Hematopoietic multipotent progenitor cell treated with erythropoietin and hydrocortisone succinate and interleukin-3 and kit ligand, for 8 days (in vitro differentiated cells): Measurements from ENCODE around the gene OVCA2.

Experiments used
- DNase-seq: peaks from one replicate; pipeline ENCODE4 v3.0.0-alpha.2; 2015

OVCA2 gene

GRCh38 chr17:2015314-2015713 lies 26.5 kb upstream of the OVCA2 start:
- no peak for DNase-seq

GRCh38 chr17:2016494-2016893 lies 25.3 kb upstream of the OVCA2 start:
- DNase-seq: no peak

- DNase-seq: no peak
Observed at GRCh38 chr17:2017274-2017941, 24.4 kb upstream of the OVCA2 start.

DNA sequence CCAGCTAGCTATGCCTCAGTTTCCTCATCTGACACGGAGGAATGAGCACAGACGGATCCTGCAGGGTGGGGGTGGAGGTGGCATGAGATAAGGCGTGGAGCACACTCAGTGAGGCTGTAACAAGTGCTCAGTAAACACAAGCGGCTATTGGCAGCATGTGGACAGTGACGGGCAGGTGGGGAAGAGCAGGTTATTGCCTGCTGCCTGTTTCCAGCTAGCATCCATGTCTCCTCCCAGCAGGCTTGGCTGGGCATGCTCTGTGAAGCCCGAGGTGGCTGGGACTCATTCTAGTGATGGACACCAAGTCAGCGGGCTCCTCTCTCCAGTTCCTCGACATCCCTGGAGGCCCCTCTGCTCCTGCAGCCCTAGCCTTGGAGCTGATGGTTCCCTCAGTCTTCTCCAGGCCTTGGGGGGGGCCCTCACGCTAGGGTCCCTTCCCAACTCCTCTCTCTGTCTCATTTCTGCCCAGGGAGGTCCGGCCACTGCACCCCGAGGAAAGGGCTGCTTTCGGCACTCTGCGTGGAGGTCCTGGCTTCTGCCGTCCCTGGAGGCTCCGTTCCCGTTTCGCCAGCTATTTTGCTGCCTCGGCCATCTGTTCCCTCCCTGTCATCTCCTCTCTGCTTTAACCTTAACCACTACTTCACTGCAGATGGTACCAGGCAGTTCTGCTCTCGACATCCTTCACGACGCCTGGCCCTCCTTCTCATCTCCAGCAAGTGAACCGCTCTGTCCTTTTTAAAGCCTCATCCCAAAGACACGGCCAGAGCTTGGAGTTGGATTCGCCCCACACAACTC lies 22.9 kb upstream of the OVCA2 start:
- no peak for DNase-seq

- no peak for DNase-seq
Observed at GRCh38 chr17:2019723-2020122, 22.1 kb upstream of the OVCA2 start.

GRCh38 chr17:2020721-2021120 lies 21.1 kb upstream of the OVCA2 start:
- no peak for DNase-seq

DNA sequence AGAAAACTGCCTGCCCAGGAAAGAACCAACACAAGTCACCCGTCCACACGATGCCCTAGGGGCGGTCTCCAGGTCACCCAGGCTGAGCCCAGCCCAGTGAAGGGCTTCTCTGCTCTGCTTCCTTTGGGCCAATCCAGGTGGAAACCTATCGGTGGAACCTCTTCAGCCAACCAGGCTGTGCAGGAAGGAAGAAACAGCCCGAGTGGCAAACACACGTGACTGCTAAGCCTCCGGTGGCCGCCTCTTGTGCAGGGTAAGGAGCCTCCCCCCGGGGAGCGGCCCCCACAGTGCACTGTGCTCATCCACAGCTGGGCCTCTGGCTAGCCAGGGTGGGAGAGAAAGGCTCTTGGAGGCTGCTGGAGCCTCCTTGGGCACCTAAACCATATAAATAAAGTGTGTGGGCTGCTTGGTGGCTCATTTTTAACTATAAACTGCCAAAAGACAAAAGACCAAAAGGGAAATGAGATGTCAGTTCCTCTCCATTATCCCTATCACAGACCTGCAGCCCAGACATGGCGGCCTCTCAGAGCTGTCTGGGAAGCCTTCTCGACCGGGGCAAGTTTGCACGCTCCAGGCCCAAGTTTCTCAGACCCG lies 19.1 kb upstream of the OVCA2 start:
- no peak for DNase-seq

GRCh38 chr17:2023256-2023655 lies 18.6 kb upstream of the OVCA2 start:
- DNase-seq: no peak

GRCh38 chr17:2023692-2024571 lies 17.9 kb upstream of the OVCA2 start:
- no peak for DNase-seq

DNA sequence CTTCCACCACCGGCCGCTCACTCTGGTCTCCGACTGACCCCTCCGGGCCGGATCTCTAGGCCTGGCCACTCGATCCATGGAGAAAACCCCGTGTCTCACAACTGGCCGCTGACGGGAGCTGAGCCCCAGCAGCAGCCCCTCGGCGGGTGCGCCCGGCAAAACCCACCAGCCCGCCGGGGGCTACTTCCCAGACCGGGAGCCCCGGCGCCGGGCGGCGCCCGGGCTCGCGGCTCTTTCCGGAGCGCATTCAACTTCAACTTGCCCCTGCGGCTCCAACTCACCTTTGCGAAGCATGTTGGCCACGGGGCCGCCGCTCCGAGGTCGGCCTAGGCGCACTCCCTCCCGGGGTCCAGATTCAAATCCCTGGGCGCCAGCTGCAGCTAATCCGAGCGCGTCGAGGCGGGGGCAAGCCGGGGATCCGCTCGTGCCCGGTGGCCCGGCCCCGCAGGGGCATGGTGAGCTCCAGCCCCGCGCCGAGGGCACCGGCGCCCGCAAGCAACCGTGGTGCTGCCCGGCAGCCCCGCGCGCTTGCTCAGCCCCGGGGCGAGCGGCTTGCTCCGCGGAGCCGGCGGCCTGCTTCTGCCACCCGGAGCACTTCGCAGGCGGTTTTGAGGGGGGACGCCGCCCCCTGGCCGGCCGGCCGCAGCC lies 17.1 kb upstream of the OVCA2 start:
- no peak for DNase-seq

GRCh38 chr17:2025220-2025621 lies 16.6 kb upstream of the OVCA2 start, which contains the start of gene RTN4RL1:
Gene RTN4RL1 (minus strand): TSS chr17:2025334. CDS start chr17:2024865, 469 bp downstream.
- peak; percentile 69 for DNase-seq

DNA sequence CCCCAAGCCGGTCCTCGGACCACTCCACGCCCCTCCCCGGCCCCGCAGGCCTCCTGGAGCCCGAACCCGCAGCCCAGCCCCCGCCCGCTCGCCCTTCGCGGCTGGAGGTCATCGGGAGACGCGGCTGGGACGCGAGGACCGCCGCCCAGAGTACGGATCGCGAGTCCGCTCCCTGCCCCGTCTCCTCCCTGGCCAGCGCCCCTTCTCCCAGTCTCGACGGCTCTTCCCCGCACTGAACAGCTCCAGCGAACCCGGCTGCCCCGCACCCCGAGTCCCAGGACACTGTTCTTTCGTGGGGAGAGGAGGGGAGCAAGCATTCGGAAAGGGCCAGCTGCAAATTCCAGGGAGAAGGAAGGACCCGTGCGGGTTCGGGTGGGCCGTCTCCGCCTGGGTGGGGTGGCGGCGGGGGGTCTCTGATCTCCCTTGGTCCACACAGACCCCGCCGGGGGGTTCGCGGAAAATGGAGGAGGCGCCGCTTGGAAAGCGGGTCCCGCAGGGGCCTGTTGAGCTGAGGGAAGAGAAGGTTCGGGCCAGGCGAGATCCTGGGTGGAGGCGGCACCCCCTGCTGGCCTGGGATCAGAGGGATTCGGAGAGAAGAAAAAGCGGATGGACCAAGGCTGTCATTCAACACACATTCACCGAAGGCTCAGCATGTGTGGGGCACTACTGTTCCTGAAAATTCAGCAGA lies 16.1 kb upstream of the OVCA2 start:
- DNase-seq: peak; percentile 45

- DNase-seq: peak; percentile 40
Observed at GRCh38 chr17:2027528-2028233, 14.1 kb upstream of the OVCA2 start.

DNA sequence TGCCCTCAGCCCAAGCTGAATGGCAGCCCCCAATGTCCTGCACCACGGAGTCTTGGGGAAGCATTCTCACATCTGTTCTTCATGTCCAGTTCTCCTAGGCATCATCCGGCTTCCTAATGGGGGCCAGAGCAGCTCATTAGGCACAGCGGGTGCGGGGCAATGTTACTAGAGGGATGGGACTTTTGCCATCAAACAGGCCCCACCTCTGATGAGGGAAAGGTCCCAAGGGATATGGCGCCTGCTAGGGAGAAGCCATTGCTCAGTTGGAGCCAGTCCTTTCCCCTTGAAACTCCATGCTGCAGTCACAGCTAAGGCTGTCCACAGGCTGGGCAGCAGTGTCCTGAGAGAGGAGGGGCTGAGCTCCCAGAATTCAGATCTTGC lies 13.6 kb upstream of the OVCA2 start:
- no peak for DNase-seq

- DNase-seq: no peak
Observed at GRCh38 chr17:2028737-2029136, 13.1 kb upstream of the OVCA2 start.

DNA sequence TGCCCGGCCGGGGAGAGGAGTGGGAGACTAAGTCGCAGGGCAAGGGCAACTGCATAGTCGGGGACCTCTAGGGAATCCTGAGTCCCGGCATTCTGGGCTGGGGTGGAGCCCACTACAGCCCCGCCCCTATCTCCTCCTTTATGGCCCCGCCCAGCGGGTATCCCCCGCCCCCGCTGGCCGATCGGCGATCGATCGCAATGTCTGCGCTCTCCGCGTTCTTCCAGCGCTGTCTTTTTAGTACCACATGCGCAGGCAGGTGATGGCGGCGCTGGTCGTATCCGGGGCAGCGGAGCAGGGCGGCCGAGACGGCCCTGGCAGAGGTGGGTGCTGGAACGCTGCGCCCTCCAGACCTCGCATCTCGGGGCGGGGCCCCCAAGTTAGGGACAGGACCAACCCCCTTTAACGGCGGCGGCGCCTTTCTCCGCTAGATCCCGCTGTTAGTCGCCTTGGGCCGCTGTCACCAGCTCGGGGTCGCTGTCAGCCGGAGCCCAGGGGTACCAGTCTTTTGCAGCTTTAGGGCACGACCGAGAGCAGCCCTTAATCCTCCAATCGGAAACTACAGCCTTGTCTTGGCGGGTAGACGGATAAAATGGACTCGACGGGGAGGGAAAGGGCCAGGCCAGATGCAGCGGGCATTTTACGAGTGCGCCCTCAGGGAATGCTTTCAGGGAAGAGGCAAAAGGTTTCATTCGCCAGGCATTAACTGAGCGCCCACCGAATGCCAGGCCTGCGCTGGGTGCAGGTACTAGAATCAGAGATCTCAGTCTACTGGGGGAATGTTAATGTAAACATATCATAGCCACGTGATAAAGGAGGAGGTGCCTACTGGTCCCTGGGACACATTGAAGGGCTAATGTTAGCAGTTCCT lies 11.7 kb upstream of the OVCA2 start, which contains the start of gene DPH1:
DPH1 (plus strand) TSS at position 243 of the 868 bp plus-strand sequence; CDS start at position 260, 17 bp downstream.
- peak; percentile 88 for DNase-seq

DNA sequence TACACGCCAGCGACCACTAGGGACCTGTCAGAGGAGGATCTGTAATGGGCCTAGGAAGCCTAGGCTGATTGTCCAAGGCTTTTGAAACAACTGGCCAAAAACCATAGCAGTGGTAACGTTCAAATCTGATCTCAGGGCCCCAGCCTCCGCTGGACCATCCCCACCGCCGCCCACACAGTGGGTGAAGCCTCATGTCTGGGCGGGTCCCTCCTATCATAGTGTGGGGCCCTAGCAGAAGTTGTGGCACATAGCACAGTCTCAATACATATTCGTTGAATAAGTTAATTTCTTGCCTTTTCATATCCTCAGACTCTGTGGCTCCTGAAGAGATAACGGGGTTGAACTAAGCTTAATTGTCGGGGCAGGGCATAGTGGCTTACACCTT lies 11.1 kb upstream of the OVCA2 start:
- DNase-seq: peak; percentile 93

GRCh38 chr17:2033153-2033552 lies 8.7 kb upstream of the OVCA2 start:
- no peak for DNase-seq

DNA sequence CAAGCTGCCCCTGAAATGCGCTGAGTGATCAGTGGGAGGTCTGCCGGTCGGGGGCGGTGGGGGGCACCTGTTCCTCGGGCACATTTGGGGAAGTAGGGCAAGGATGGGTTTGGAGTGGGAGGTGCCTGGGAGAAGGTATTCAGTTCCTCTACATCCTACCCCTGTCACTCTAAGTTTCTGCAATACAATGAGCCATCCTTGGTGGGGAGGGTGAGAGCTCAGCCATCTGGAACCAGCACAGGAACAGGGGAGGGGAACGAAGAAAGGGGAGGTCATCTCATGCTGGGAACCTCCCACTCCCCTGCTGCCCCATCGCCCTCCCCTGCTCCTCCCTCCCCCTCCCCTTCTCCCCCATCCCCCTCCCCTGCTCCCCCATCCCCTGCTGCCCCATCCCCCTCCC lies 7.7 kb upstream of the OVCA2 start:
- DNase-seq: no peak
